GM10847 (cell line): Measurements from ENCODE around the gene TNFRSF21.

Experiments
- POLR2A ChIP-seq: IDR thresholded peaks from 2 replicates; pipeline ENCODE4 v1.6.1; 2011; ENCODE audit not compliant: insufficient read length; ENCODE audit errors: extremely low read depth

Gene TNFRSF21

GRCh38 chr6:47195011-47195650 is 114.6 kb downstream of the TNFRSF21 start:
- TF ChIP-seq POLR2A: no peak

DNA sequence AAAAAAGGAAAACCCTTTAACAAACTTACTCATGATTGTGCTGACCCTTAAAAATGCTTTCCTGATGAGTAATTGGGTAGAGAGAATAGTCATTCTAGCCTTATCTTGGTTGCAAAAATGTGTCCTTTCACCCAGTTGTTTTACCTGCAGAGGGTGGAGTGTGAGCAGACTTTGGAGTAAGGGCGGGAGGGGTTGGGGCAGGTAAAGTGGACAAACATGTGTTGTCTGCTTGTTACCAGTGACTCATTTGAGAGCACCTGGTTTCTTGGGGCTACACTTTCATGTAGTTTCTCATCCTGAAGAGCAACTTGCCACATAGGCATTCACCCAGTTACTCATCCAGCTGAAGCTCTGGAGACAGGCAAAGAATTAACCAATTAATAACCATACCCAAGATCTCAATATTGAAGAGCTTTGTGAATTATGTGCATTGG is 121.1 kb downstream of the TNFRSF21 start:
- no peak for TF ChIP-seq POLR2A

DNA sequence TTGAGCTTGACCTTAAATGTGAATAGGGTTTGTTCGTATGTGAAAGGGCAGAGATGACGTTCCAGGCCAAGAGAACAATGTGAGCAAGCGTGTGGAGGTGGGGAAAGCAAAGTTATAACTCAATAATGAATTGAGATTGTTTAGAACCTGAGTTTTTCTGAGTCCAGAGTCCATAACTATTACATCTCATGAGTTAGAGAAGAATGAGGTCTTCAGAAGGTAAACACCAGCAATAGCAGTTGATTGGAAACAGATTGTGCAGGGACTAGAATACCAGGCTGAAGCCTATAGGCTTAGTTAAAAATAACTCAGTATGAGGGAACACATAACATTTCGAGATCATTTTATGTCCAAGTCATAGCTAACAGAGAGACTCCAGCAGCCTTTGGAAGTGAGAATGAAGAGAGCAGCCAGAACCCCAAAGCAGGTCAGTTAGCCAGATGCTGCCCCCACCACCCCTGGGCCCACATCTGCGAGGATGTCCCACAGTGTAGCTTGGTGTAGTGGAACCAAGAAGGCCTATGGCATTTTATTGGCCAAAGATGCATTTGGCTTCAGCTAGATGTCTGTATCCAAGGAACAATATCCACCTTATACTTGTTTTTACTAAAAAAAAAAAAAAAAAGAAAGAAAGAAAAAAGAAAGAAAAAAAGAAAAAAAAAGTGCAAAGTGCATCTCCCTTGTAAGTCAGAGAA is 121.7 kb downstream of the TNFRSF21 start:
- no peak for TF ChIP-seq POLR2A

DNA sequence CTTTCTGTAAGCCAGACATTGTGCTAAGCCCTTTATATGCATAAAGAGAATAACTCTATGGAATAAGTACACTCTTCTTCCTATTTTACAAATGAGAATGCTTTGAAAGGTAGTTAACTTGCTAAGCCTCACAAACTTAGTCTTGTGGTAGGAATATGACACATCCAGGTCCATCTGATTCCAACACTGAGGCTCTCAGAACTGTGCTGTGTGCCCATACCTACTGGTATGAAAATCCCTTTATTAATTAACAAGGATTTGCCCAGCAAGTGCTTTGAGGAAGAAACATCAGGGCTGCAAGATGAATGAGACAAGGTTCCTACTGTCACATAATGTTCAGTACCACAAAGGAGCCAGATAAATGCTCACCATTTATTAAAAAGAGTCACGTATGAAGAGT is 122.6 kb downstream of the TNFRSF21 start:
- TF ChIP-seq POLR2A: no peak

DNA sequence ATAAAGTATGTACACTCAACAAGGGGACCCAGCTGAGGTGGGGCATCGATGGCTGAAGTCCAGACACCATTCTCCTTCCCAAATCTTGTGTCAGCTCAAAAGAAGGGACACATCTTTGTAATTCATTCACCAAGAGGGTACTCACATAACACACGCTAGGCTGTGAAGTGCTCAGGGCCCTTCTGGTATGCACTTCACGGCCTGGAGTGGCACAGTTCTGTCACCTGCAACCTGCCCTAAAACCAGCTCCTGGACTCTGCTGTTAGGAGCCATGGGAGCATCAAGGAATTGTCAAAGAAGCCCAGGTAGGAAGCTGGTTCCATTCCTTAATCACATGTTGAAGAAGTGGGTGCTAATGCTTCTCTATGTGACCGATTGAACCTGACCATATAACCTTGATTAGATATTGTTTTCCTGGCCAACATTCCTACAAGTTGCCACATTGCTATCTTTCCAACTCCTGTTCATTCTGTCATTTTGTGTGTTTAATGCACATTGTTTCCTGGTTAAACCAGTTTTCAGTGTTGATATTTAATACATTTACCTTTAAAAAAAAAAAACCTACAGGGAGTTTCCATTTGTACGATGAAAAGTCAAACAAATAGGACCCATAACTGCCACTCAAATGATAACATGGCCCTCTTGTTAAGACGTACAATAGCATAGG is 127.3 kb downstream of the TNFRSF21 start:
- no peak for TF ChIP-seq POLR2A

GRCh38 chr6:47181681-47182080 is 128.0 kb downstream of the TNFRSF21 start:
- no peak for TF ChIP-seq POLR2A
